HG03280 (cell line): ENCODE results near the gene MUC2.

ENCODE experiments used
- ATAC-seq: cut with Tn5 transposase; IDR thresholded peaks from one replicate; pipeline ENCODE4 v1.9.1; 2021; ENCODE audit warnings: mild to moderate bottlenecking, moderate library complexity; ENCODE audit not compliant: unreplicated experiment

Gene MUC2

GRCh38 chr11:1070594-1071462, 3.8 kb upstream of the MUC2 start:
- ATAC-seq: no peak

- ATAC-seq: no peak
Observed at GRCh38 chr11:1071571-1072115, 3.0 kb upstream of the MUC2 start.

GRCh38 chr11:1072116-1072820, 2.4 kb upstream of the MUC2 start:
- ATAC-seq: no peak

- no peak for ATAC-seq
Observed at GRCh38 chr11:1072821-1073231, 1.8 kb upstream of the MUC2 start.

GRCh38 chr11:1073261-1073724, 1.4 kb upstream of the MUC2 start:
- ATAC-seq: no peak

GRCh38 chr11:1073851-1074243, 827 bp upstream of the MUC2 start:
- no peak for ATAC-seq

GRCh38 chr11:1075341-1075911, 752 bp downstream of the MUC2 start:
- ATAC-seq: no peak

GRCh38 chr11:1076061-1076665, 1.5 kb downstream of the MUC2 start:
- ATAC-seq: no peak

GRCh38 chr11:1077033-1077416, 2.4 kb downstream of the MUC2 start:
- ATAC-seq: no peak

- no peak for ATAC-seq
Observed at GRCh38 chr11:1077417-1078119, 2.9 kb downstream of the MUC2 start.

- no peak for ATAC-seq
Observed at GRCh38 chr11:1078191-1078601, 3.5 kb downstream of the MUC2 start.

- ATAC-seq: no peak
Observed at GRCh38 chr11:1081601-1082311, 7.1 kb downstream of the MUC2 start.

GRCh38 chr11:1082346-1082727, 7.7 kb downstream of the MUC2 start:
- ATAC-seq: no peak

- no peak for ATAC-seq
Observed at GRCh38 chr11:1082728-1083620, 8.3 kb downstream of the MUC2 start.

GRCh38 chr11:1083621-1084551, 9.2 kb downstream of the MUC2 start:
- ATAC-seq: no peak

- no peak for ATAC-seq
Observed at GRCh38 chr11:1084561-1085439, 10.1 kb downstream of the MUC2 start.
